PC-9 (cell line): ENCODE measurements around the gene STH. TPM values are rescaled to one million over a fixed set of nuclear protein-coding genes. Genes with fewer than 3 reads are reported as not detected.

Experiments used
- BruUV-seq: library from RNA; stranded (reverse); fragments of 400-500 nt; replicated peaks from 2 replicates; lab custom pipeline; 2021; lab: Mats Ljungman, UMichigan
- CTCF ChIA-PET: fragments of 300-600 bp; sonication (Branson Sonifier 250); formaldehyde crosslinking; loops from one replicate; lab custom pipeline; 2022; ENCODE audit warnings: antibody characterized with exemption; lab: Charles Lee
- POLR2A ChIA-PET: fragments of 300-600 bp; sonication (Branson Sonifier 250); formaldehyde crosslinking; loops from one replicate; lab custom pipeline; 2022; ENCODE audit warnings: antibody characterized with exemption; ENCODE audit not compliant: unreplicated experiment; lab: Charles Lee
- DNase-seq, 2 experiments: peaks; one replicate each; pipeline versions ENCODE4 v3.0.0 to v3.0.0-alpha.2; 2015 to 2022; ENCODE audit warnings: mixed read lengths in 1 of 2
- H2AFZ ChIP-seq: fragments of 200-600 bp; sonication (generic); 2 replicates; pipeline ENCODE4 v1.8.1; 2017; ENCODE audit warnings: antibody characterized with exemption
- H3F3A ChIP-seq: fragments of 200-600 bp; sonication (generic); 2 replicates; pipeline ENCODE4 v1.8.1; 2017; ENCODE audit warnings: antibody characterized with exemption, mild to moderate bottlenecking, low read depth; ENCODE audit not compliant: insufficient read depth
- H3K27ac ChIP-seq: fragments of 200-600 bp; sonication (generic); 2 replicates; pipeline ENCODE4 v1.6.1; 2016; ENCODE audit warnings: mixed run types
- H3K27me3 ChIP-seq: fragments of 200-600 bp; sonication (generic); 2 replicates; pipeline ENCODE4 v1.6.1; 2016; ENCODE audit warnings: low read depth, mixed run types; ENCODE audit not compliant: insufficient read depth
- H3K36me3 ChIP-seq: fragments of 200-600 bp; sonication (generic); 2 replicates; pipeline ENCODE4 v1.6.1; 2016; ENCODE audit warnings: low read depth, mixed run types
- H3K4me1 ChIP-seq: fragments of 200-600 bp; sonication (generic); replicated peaks from 2 replicates; pipeline ENCODE4 v1.6.1; 2016; ENCODE audit warnings: mixed run types; ENCODE audit not compliant: insufficient read depth
- H3K4me2 ChIP-seq: fragments of 200-600 bp; sonication (generic); 2 replicates; pipeline ENCODE4 v1.6.1; 2017; ENCODE audit warnings: mixed run types
- H3K4me3 ChIP-seq: fragments of 200-600 bp; sonication (generic); 2 replicates; pipeline ENCODE4 v1.6.1; 2016; ENCODE audit warnings: mixed run types
- H3K79me2 ChIP-seq: fragments of 200-600 bp; sonication (generic); 2 replicates; pipeline ENCODE4 v1.6.1; 2017; ENCODE audit warnings: low read depth, mixed run types
- H3K9me2 ChIP-seq: fragments of 200-600 bp; sonication (generic); 2 replicates; pipeline ENCODE4 v1.8.1; 2017; ENCODE audit warnings: mild to moderate bottlenecking; ENCODE audit not compliant: insufficient read depth
- H3K9me3 ChIP-seq: fragments of 200-600 bp; sonication (generic); 2 replicates; pipeline ENCODE4 v1.8.1; 2016; ENCODE audit warnings: low read depth; ENCODE audit not compliant: insufficient read depth
- H4K20me1 ChIP-seq: fragments of 200-600 bp; sonication (generic); 2 replicates; pipeline ENCODE4 v1.8.1; 2017; ENCODE audit not compliant: insufficient read depth
- EZH2 ChIP-seq: fragments of 200-600 bp; sonication (generic); IDR thresholded peaks from 2 replicates; pipeline ENCODE4 v1.8.0; 2017; ENCODE audit warnings: antibody characterized with exemption, low read depth
- intact Hi-C: fragments of 100-400 bp; cut with micrococcal nuclease; formaldehyde crosslinking; loops from one replicate; pipeline ENCODE4 v1.10.0; 2022; ENCODE audit not compliant: unreplicated experiment
- total RNA-seq: library from RNA; stranded (reverse); gene quantifications from 2 replicates; pipeline ENCODE4 v1.2.3, GENCODE V29; 2021
- TF ChIP-seq, protein P1 (sequence below): fragments of 200-600 bp; sonication (generic); conservative IDR thresholded peaks from 2 replicates; pipeline ENCODE4 v1.6.1; 2017; ENCODE audit warnings: mixed run types, antibody characterized with exemption, mild to moderate bottlenecking, moderate library complexity

The STH gene
- total RNA-seq, 1 experiment from 2014 or later: not detected

GRCh38 chr17:45977976-45978626, 20.9 kb upstream of the STH start:
- CTCF ChIA-PET: no interaction called here
- Histone ChIP-seq H4K20me1 (peaks cover 5% of the 10 kb centered on the region; the same call in 1 of the 2 replicates), H3K4me3 (no peak overlapping the region), H3F3A (no peaks in the 10 kb centered on the region), H2AFZ (no peak overlapping the region), H3K36me3 (no peaks in the 10 kb centered on the region), H3K9me2 (no peaks in the 10 kb centered on the region), H3K4me1 (no peaks in the 10 kb centered on the region), H3K9me3 (no peaks in the 10 kb centered on the region), H3K27ac (no peak overlapping the region), H3K4me2 (no peak overlapping the region), H3K79me2 (no peaks in the 10 kb centered on the region), H3K27me3 (peaks cover 39% of the 10 kb centered on the region; the same call in 1 of the 2 replicates)
- no TSS peak for BruUV-seq
- no peak for TF ChIP-seq EZH2
- TF ChIP-seq, protein P1, sequence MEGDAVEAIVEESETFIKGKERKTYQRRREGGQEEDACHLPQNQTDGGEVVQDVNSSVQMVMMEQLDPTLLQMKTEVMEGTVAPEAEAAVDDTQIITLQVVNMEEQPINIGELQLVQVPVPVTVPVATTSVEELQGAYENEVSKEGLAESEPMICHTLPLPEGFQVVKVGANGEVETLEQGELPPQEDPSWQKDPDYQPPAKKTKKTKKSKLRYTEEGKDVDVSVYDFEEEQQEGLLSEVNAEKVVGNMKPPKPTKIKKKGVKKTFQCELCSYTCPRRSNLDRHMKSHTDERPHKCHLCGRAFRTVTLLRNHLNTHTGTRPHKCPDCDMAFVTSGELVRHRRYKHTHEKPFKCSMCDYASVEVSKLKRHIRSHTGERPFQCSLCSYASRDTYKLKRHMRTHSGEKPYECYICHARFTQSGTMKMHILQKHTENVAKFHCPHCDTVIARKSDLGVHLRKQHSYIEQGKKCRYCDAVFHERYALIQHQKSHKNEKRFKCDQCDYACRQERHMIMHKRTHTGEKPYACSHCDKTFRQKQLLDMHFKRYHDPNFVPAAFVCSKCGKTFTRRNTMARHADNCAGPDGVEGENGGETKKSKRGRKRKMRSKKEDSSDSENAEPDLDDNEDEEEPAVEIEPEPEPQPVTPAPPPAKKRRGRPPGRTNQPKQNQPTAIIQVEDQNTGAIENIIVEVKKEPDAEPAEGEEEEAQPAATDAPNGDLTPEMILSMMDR: no peak
- POLR2A ChIA-PET: no interaction called here
- DNase-seq: no peak
- intact Hi-C loops: no loop called here

- H3K27me3 ChIP-seq: peaks cover 39% of the 10 kb centered on the region; the same call in 1 of the 2 replicates
- no peak overlapping the region for H2AFZ ChIP-seq
- no peaks in the 10 kb centered on the region for H3K9me3 ChIP-seq
- no peaks in the 10 kb centered on the region for H3K36me3 ChIP-seq
- H3K27ac ChIP-seq: no peak overlapping the region
- ChIA-PET POLR2A (no interaction called here), CTCF (no interaction called here)
- no peaks in the 10 kb centered on the region for H3K9me2 ChIP-seq
- H3K4me2 ChIP-seq: no peak overlapping the region
- intact Hi-C loops: no loop called here
- H3K4me3 ChIP-seq: no peak overlapping the region
- no peaks in the 10 kb centered on the region for H3K79me2 ChIP-seq
- BruUV-seq: no TSS peak
- no peaks in the 10 kb centered on the region for H3K4me1 ChIP-seq
- TF ChIP-seq EZH2: no peak
- TF ChIP-seq, protein P1: no peak
- H4K20me1 ChIP-seq: no peaks in the 10 kb centered on the region; the same call in 1 of the 2 replicates
- DNase-seq: no peak
- H3F3A ChIP-seq: no peaks in the 10 kb centered on the region
Observed at GRCh38 chr17:45979137-45979536, 19.9 kb upstream of the STH start.

- TF ChIP-seq EZH2: no peak
- TF ChIP-seq, protein P1: no peak
- no peak for DNase-seq
- no peaks in the 10 kb centered on the region for H3K9me3 ChIP-seq
- H3K4me2 ChIP-seq: no peak overlapping the region
- no peak overlapping the region for H3K4me3 ChIP-seq
- ChIA-PET POLR2A (no interaction called here), CTCF (no interaction called here)
- H3F3A ChIP-seq: no peaks in the 10 kb centered on the region
- no peaks in the 10 kb centered on the region for H3K9me2 ChIP-seq
- H3K27me3 ChIP-seq: peaks cover 49% of the 10 kb centered on the region; the same call in 1 of the 2 replicates
- no peaks in the 10 kb centered on the region for H3K36me3 ChIP-seq
- no peak overlapping the region for H3K27ac ChIP-seq
- H3K4me1 ChIP-seq: no peaks in the 10 kb centered on the region
- H4K20me1 ChIP-seq: no peaks in the 10 kb centered on the region
- no peaks in the 10 kb centered on the region for H3K79me2 ChIP-seq
- no TSS peak for BruUV-seq
- H2AFZ ChIP-seq: no peak overlapping the region
- intact Hi-C loops: no loop called here
Observed at GRCh38 chr17:45980855-45981254, 18.2 kb upstream of the STH start.
